ENCODE results near the gene OXCT1.

The OXCT1 gene

GRCh38 chr5:41707853-41708603 lies 162.2 kb downstream of the OXCT1 start:
- no peak for DNase-seq

GRCh38 chr5:41695920-41696582 lies 174.2 kb downstream of the OXCT1 start:
- DNase-seq, result no peak

- no peak for DNase-seq
Observed at GRCh38 chr5:41686767-41687166, 183.5 kb downstream of the OXCT1 start.

GRCh38 chr5:41686191-41686590 lies 184.0 kb downstream of the OXCT1 start:
- no peak for DNase-seq

- DNase-seq, result no peak
Observed at GRCh38 chr5:41683181-41683580, 187.0 kb downstream of the OXCT1 start.

GRCh38 chr5:41682641-41683040 lies 187.6 kb downstream of the OXCT1 start:
- DNase-seq, result no peak

GRCh38 chr5:41681840-41682239 lies 188.4 kb downstream of the OXCT1 start:
- no peak for DNase-seq

Measured in stimulated activated CD4-positive, alpha-beta T cell treated with anti-CD3 and anti-CD28 coated beads, Interleukin-4, amount 100 ng/mL, for 1 hour (primary cell).